K562 (cell line): ENCODE results near the gene PPP1R12B. TPM values are rescaled to one million over a fixed set of nuclear protein-coding genes. Genes with fewer than 3 reads are reported as not detected.
"Not testable (repeated sequence)": the region's sequence is repeated elsewhere in the genome, so short reads cannot be mapped to it uniquely, and the experiment has no call there.

Experiments used
- ATAC-seq: fragments of 200-7000 bp; cut with Tn5 transposase; 3 replicates; pipeline ENCODE4 v1.9.1; 2020; ENCODE audit warnings: moderate library complexity
- BruUV-seq: library from RNA; stranded (reverse); fragments of 400-500 nt; replicated peaks from 2 replicates; lab custom pipeline; 2021; lab: Mats Ljungman, UMichigan
- CTCF ChIA-PET: fragments of 300-600 bp; formaldehyde crosslinking; extraction: SDS; loops from one replicate; lab custom pipeline; 2021; ENCODE audit warnings: low intra/inter-chr PET ratio; lab: Yijun Ruan, JAX
- POLR2A ChIA-PET: fragments of 300-600, 350-650 bp; sonication (Branson Sonifier 250); formaldehyde crosslinking; extraction: SDS; loops from one replicate; lab custom pipeline; 2021; ENCODE audit warnings: antibody characterized with exemption, inconsistent platforms; lab: Yijun Ruan, JAX
- DNase-seq, 4 experiments: peaks; one replicate each; pipeline versions ENCODE4 v3.0.0 to v3.0.0-alpha.2; 2011 to 2018; ENCODE audit warnings: low spot score in 3 of 4, mixed read lengths in 3 of 4; ENCODE audit errors: extremely low read depth in 1 of 4
- FAIRE-seq: peaks from 2 replicates; lab custom pipeline; 2011; peaks lifted over from hg19 to GRCh38; lab: Jason Lieb, UNC
- H2AFZ ChIP-seq: 2 replicates; pipeline ENCODE4 v1.6.0; 2011; ENCODE audit warnings: low read depth, low read length, control low read depth, inconsistent platforms
- H3K27ac ChIP-seq: fragments of 200-600 bp; 3 replicates; pipeline ENCODE4 v1.8.0; 2011; ENCODE audit warnings: low read depth, mild to moderate bottlenecking, control low read depth, inconsistent platforms, low read length, moderate library complexity, mixed read lengths; ENCODE audit errors: extremely low read depth
- H3K27me3 ChIP-seq, 2 experiments: fragments of 300-600 bp in 1 of 2; 2 replicates in 1 of 2; 3 replicates in 1 of 2; pipeline versions ENCODE4 v1.6.0 to v1.8.0; 2011; ENCODE audit warnings: inconsistent platforms in 2 of 2, low read length in 2 of 2, mild to moderate bottlenecking in 1 of 2, mixed read lengths in 1 of 2, moderate library complexity in 1 of 2; ENCODE audit not compliant: control insufficient read depth in 2 of 2, insufficient read depth in 2 of 2
- H3K36me3 ChIP-seq: fragments of 300-600 bp; 3 replicates; pipeline ENCODE4 v1.8.0; 2011; ENCODE audit warnings: mild to moderate bottlenecking, low read length, inconsistent platforms; ENCODE audit not compliant: control insufficient read depth, insufficient read depth
- H3K4me1 ChIP-seq, 2 experiments: fragments of 200-600 bp in 1 of 2; replicated peaks in 1 of 2; 2 replicates in 1 of 2; 3 replicates in 1 of 2; pipeline versions ENCODE4 v1.5.1 to v1.8.0; 2011; ENCODE audit warnings: inconsistent platforms in 2 of 2, low read length in 2 of 2, mild to moderate bottlenecking in 1 of 2, mixed read lengths in 1 of 2, moderate library complexity in 1 of 2; ENCODE audit not compliant: control insufficient read depth in 2 of 2, insufficient read depth in 2 of 2
- H3K4me2 ChIP-seq: 2 replicates; pipeline ENCODE4 v1.6.1; 2011; ENCODE audit warnings: low read length, control low read depth, inconsistent platforms, mixed read lengths; ENCODE audit not compliant: insufficient read depth
- H3K4me3 ChIP-seq: fragments of 200-600 bp; sonication (generic), shearing (Covaris generic); 2 replicates; pipeline ENCODE4 v1.5.1; 2016; ENCODE audit warnings: control low read depth, inconsistent platforms
- H3K79me2 ChIP-seq: fragments of 200-600 bp; 3 replicates; pipeline ENCODE4 v1.8.0; 2011; ENCODE audit warnings: low read length, inconsistent platforms; ENCODE audit not compliant: control insufficient read depth, insufficient read depth
- H3K9ac ChIP-seq, 2 experiments: 2 replicates each; pipeline versions ENCODE4 v1.6.0 to v1.6.1; 2011; ENCODE audit warnings: low read depth in 2 of 2, low read length in 2 of 2, control low read depth in 1 of 2, inconsistent platforms in 1 of 2, mild to moderate bottlenecking in 1 of 2, mixed read lengths in 1 of 2; ENCODE audit not compliant: insufficient read depth in 1 of 2
- H3K9me1 ChIP-seq: one replicate; pipeline ENCODE4 v1.6.0; 2011; ENCODE audit warnings: inconsistent platforms, mild to moderate bottlenecking, low read length, moderate library complexity; ENCODE audit not compliant: control insufficient read depth, insufficient read depth
- H3K9me3 ChIP-seq: replicated peaks from 2 replicates; pipeline ENCODE4 v1.5.1; 2011; ENCODE audit warnings: low read depth, low read length, inconsistent platforms; ENCODE audit not compliant: control insufficient read depth, insufficient read depth
- H4K20me1 ChIP-seq: replicated peaks from 2 replicates; pipeline ENCODE4 v1.6.1; 2011; ENCODE audit warnings: low read length, inconsistent platforms, mixed read lengths; ENCODE audit not compliant: control insufficient read depth, insufficient read depth
- ATF7 ChIP-seq: fragments of 450-650 bp; IDR thresholded peaks from 2 replicates; pipeline ENCODE4 v1.7.1; 2014; ENCODE audit warnings: mild to moderate bottlenecking, moderate library complexity
- ESRRA ChIP-seq: fragments of 450-650 bp; IDR thresholded peaks from 2 replicates; pipeline ENCODE4 v1.6.1; 2014; ENCODE audit warnings: low read depth, mild to moderate bottlenecking, moderate library complexity, borderline replicate concordance
- FOXA3 ChIP-seq, 2 experiments: fragments of 450-650 bp in 1 of 2; sonication (generic) in 1 of 2; formaldehyde crosslinking; IDR thresholded peaks in 1 of 2; conservative IDR thresholded peaks in 1 of 2; 2 replicates each; pipeline versions ENCODE4 v1.4.0 to v1.8.0; 2020 to 2022; ENCODE audit warnings: mild to moderate bottlenecking in 2 of 2, missing genetic modification reagents in 1 of 2
- MAZ ChIP-seq, 2 experiments: fragments of 450-650 bp in 1 of 2; sonication (generic) in 1 of 2; formaldehyde crosslinking; IDR thresholded peaks in 1 of 2; conservative IDR thresholded peaks in 1 of 2; 2 replicates each; pipeline versions ENCODE4 v1.4.0 to v1.5.0; 2020; ENCODE audit warnings: mild to moderate bottlenecking in 1 of 2, missing genetic modification reagents in 1 of 2
- SOX6 ChIP-seq: fragments of 450-650 bp; IDR thresholded peaks from 2 replicates; pipeline ENCODE4 v1.6.1; 2014; ENCODE audit warnings: mild to moderate bottlenecking
- ZEB2 ChIP-seq: fragments of 450-650 bp; IDR thresholded peaks from 2 replicates; pipeline ENCODE4 v1.6.1; 2016
- ZFP36 ChIP-seq: fragments of 150-350 bp; IDR thresholded peaks from 2 replicates; pipeline ENCODE4 v1.6.1; 2018; ENCODE audit warnings: low read length, low read depth; ENCODE audit not compliant: partially characterized antibody
- WGBS: fragments of 100-300 bp; shearing (Covaris generic); methylation state at CpG from one replicate; pipeline ENCODE4 v1.1.6; 2016; ENCODE audit warnings: low coverage, mixed read lengths; ENCODE audit not compliant: insufficient coverage; ENCODE audit errors: missing lambda C conversion rate; 5-methylcytosine and 5-hydroxymethylcytosine counted together
- in situ Hi-C: fragments of 300-500 bp; cut with MboI; formaldehyde crosslinking; loops from 4 replicates; pipeline ENCODE4 v1.15.0; 2018; ENCODE audit warnings: inconsistent platforms, mixed read lengths
- intact Hi-C: fragments of 100-400 bp; cut with micrococcal nuclease; formaldehyde crosslinking; loops from 2 replicates; pipeline ENCODE4 v1.14.2; 2022
- polyA plus RNA-seq, 8 experiments: library from polyadenylated mRNA; depleted of rRNA in 4 of 8; stranded (reverse) in 5 of 8; unstranded in 3 of 8; fragments of >200 nt; fragmentation: Nextera tagmentation in 2 of 8; fragmentation: Illumina TruSeq in 1 of 8; extraction: Ambion mirVana in 2 of 8; extraction: Trizol in 1 of 8; gene quantifications; 2 replicates each; pipeline versions ENCODE4 v1.2.1 to v1.2.3, GENCODE V29; 2011 to 2014; ENCODE audit warnings: inconsistent platforms in 1 of 8, missing spikeins in 1 of 8
- total RNA-seq, 7 experiments: library from RNA; depleted of rRNA in 6 of 7; stranded (reverse); fragments of >200 nt in 6 of 7; fragmentation: Illumina TruSeq in 2 of 7; extraction: Trizol in 2 of 7; gene quantifications; 2 replicates each; pipeline versions ENCODE4 v1.2.1 to v1.2.3, GENCODE V29; 2011 to 2021; ENCODE audit warnings: low replicate concordance in 1 of 7

PPP1R12B gene
- total and polyA plus RNA-seq, 9 of the 15 experiments (the other 6 are each of a cell fraction or from before 2014, with no cell fraction given): 0.73 to 16.9 (median 13.6) TPM

- 0 out of 2 replicates have a peak, but pooled peaks have one; percentile 15 for TF ChIP-seq ATF7
- peak; percentile 92 for TF ChIP-seq ZFP36
- TF ChIP-seq MAZ (CRISPR knock-in tag; conservative IDR thresholded peaks at IDR 0.05 in 1 of 2, IDR thresholded peaks at IDR 0.05 in 1 of 2): peak in 1 of 2 experiments; percentile 36; a peak in 1 of 4 replicates
- peak; percentile 54; the same call in 1 of the 2 replicates for TF ChIP-seq ESRRA
- peak; percentile 65; the same call in 1 of the 2 replicates for TF ChIP-seq SOX6
- peak; percentile 45 to 88; a peak in 2 of 4 replicates for TF ChIP-seq FOXA3 (CRISPR knock-in tag; conservative IDR thresholded peaks at IDR 0.05 in 1 of 2, IDR thresholded peaks at IDR 0.05 in 1 of 2)
- TF ChIP-seq ZEB2: peak; percentile 54; the same call in 1 of the 2 replicates
These were observed 31.5 kb downstream of the PPP1R12B start (continued) for GRCh38 chr1:202379884-202380529.

GRCh38 chr1:202380535-202380934 is 32.0 kb downstream of the PPP1R12B start:
- H3K36me3 ChIP-seq, H3K4me2 ChIP-seq, H3K9me1 ChIP-seq, H3K9me3 ChIP-seq, H3K4me3 ChIP-seq, ATAC-seq, H3K4me1 ChIP-seq, POLR2A ChIA-PET, in situ Hi-C loops, BruUV-seq, H4K20me1 ChIP-seq, CTCF ChIA-PET, H3K9ac ChIP-seq, DNase-seq, intact Hi-C loops, H3K27ac ChIP-seq, H3K79me2 ChIP-seq, FAIRE-seq, H3K27me3 ChIP-seq, H2AFZ ChIP-seq: not testable (repeated sequence)
- 65% methylated on average over 2 of the region's 2 CpGs for WGBS
